ENCODE measurements around the gene HOXA5. TPM values are rescaled to one million over a fixed set of nuclear protein-coding genes. Genes with fewer than 3 reads are reported as not detected.

The HOXA5 gene
- 10 to 100 TPM in 3 of 4 donors, 1 to 10 TPM in 1; 7.8 to 24.8 (median 14.7) TPM for total RNA-seq

DNA sequence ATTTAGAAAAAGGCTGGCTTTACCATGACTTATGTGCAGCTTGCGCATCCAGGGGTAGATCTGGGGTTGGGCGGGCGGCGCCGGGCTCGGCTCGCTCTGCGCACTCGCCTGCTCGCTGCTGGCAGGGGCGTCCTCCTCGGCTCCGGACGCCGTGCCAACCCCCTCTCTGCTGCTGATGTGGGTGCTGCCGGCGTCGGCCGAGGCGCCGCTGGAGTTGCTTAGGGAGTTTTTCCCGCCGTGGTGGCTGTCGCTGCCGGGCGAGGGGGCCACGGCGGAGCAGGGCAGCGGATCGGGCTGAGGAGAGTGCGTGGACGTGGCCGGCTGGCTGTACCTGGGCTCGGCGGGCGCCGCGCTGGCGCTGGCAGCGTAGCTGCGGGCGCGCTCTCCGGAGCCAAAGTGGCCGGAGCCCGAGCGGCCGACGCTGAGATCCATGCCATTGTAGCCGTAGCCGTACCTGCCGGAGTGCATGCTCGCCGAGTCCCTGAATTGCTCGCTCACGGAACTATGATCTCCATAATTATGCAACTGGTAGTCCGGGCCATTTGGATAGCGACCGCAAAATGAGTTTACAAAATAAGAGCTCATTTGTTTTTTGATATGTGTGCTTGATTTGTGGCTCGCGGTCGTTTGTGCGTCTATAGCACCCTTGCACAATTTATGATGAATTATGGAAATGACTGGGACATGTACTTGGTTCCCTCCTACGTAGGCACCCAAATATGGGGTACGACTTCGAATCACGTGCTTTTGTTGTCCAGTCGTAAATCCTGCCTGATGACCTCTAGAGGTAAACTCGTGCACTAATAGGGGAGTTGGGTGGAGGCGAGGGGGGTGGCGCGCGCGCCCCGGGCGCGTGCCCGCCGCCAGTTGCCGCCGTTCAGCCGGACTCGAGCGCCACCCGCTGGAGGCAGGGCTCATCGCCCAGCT is at the start of gene HOXA5:
HOXA5 (minus strand) TSS at position 659 of the 927 bp plus-strand sequence; CDS start at position 585, 74 bp downstream.
- H3K9me3 ChIP-seq: no peaks in the 10 kb centered on the region
- peak; percentile 25 for TF ChIP-seq POLR2A (IDR thresholded peaks at IDR 0.05; ENCODE audit: low read depth)
- TF ChIP-seq POLR2AphosphoS5 (IDR thresholded peaks at IDR 0.05): peak; percentile 98 to 99
- peak; percentile 95 to 98 (median 95) for TF ChIP-seq CTCF (IDR thresholded peaks at IDR 0.05)
- TF ChIP-seq EP300 (IDR thresholded peaks at IDR 0.05): peak; percentile 66
- peak within 1 kb of the TSS; percentile 83 to 96 (median 90) for H3K4me3 ChIP-seq
- peak; percentile 94 for DNase-seq (ENCODE audit: extremely low spot score)
- 14% methylated on average over 35 of the region's 86 CpGs for WGBS
- intact Hi-C loops (cut with DNase I): loop anchor here (2.0 to 10.0 kb wide), 4 partner anchors 44 to 938 kb away; partner anchors contain the start of genes CBX3 and HNRNPA2B1
- H3K4me1 ChIP-seq: peaks cover 19 to 43% (median 41%) of the 10 kb centered on the region in 4 donors
- H3K27ac ChIP-seq (replicated peaks in 1 of 4): peak within 1 kb of the TSS; percentile 96 to 99 (median 99)
- peaks cover 0 to 42% (median 13%) of the 10 kb centered on the region in 4 donors for H3K27me3 ChIP-seq
- H3K36me3 ChIP-seq: no peaks in the 10 kb centered on the region

DNA sequence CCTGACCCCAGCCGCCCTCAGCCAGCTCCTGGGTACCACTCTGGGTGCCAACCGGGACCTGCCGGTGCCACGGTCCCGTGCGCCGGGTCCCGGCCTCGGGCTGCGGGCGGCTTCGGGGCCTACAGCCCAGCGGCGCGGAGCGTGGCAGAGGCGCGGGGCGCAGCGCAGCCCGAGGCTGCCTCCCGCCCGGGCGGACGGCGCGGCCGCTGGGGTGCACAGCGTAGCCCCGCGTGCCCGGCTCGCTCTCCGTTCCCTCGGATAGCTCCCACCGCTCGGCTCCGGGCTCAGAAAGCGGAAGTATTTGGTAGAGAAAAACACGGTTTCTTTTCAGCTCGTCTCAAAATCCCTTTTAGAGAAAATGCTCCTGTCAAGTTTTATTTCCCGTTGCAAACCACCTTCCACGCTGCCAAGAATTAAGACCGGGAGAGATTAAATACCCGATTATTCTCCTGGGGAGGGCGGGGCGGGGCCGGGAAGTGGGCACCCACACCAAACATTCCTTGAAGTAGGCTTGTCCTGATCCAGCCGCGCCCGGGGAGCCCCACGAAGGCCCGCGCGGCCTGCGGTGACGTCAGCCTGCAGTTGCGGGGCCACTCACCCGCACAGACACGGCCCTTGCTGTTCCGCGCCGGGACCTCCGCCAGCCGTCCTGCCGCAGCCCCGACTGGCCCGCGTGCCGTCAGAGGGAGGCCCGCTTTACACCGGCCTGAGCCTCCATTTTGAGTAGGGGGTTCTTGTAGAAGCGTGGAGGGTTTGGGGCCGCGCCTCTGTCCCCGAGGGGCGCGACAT is 49.3 kb upstream of the HOXA5 start:
- peaks cover 26 to 40% (median 37%) of the 10 kb centered on the region in 4 donors for H3K4me1 ChIP-seq
- under 1% methylated on average over 27 of the region's 78 CpGs for WGBS
- no peak for DNase-seq (ENCODE audit: extremely low spot score)
- intact Hi-C loops (cut with DNase I): loop anchor here (10.0 kb wide), 2 partner anchors 832 to 902 kb away; no protein-coding TSS in a partner anchor
- no peaks in the 10 kb centered on the region for H3K9me3 ChIP-seq
- peak overlapping the region; percentile 31 to 49 (median 36) for H3K4me3 ChIP-seq
- no peaks in the 10 kb centered on the region for H3K36me3 ChIP-seq
- TF ChIP-seq POLR2AphosphoS5 (IDR thresholded peaks at IDR 0.05) (no peak), POLR2A (IDR thresholded peaks at IDR 0.05; ENCODE audit: low read depth) (no peak), CTCF (IDR thresholded peaks at IDR 0.05) (no peak), EP300 (IDR thresholded peaks at IDR 0.05) (no peak)
- peaks cover 0 to 100% (median 92%) of the 10 kb centered on the region in 4 donors for H3K27me3 ChIP-seq
- H3K27ac ChIP-seq (replicated peaks in 1 of 4): no peak overlapping the region

DNA sequence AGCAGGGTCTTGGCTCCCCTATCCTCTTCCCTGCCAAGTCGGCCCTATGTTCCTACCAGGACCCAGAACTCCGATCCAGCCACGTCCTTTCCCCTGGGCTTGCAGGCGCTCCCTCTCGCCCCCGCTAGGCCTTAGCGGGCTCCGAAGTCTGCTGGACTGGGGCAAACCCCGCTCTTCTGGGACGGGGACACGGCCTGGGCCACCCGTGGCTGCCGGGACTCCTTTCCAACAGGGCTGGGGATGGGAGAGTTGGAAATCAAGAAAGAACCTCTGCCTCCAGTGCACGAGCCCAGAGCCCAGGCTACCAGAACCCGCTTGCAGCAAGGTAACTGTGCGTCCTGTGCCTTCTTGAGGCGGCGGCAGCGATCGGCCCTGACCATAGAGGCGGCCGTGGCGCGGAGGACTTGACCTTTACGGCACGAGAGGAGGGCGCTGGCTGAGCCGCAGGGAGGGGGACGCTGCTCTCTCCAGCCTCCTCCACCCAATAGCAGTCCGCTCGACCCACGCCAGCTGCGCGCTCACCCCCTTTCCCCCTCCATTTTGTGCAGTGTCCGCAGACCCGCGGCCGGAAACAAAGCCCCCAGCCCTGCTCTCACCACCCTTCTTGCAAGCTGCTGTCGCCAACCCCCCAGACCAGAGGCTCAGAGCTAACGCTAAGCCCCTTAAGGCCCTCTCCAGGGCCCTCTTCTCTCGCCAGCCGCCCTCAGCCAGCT is 48.5 kb upstream of the HOXA5 start:
- intact Hi-C loops (cut with DNase I): loop anchor here (10.0 kb wide), 2 partner anchors 833 to 903 kb away; no protein-coding TSS in a partner anchor
- no peak for DNase-seq (ENCODE audit: extremely low spot score)
- TF ChIP-seq POLR2A (IDR thresholded peaks at IDR 0.05; ENCODE audit: low read depth) (no peak), EP300 (IDR thresholded peaks at IDR 0.05) (no peak), POLR2AphosphoS5 (IDR thresholded peaks at IDR 0.05) (no peak), CTCF (IDR thresholded peaks at IDR 0.05) (no peak)
- H3K27me3 ChIP-seq: peaks cover 0 to 100% (median 93%) of the 10 kb centered on the region in 4 donors
- no peak overlapping the region for H3K27ac ChIP-seq (replicated peaks in 1 of 4)
- H3K4me1 ChIP-seq: peaks cover 26 to 45% (median 39%) of the 10 kb centered on the region in 4 donors
- H3K36me3 ChIP-seq: no peaks in the 10 kb centered on the region
- 21% methylated on average over 23 of the region's 42 CpGs for WGBS
- no peaks in the 10 kb centered on the region for H3K9me3 ChIP-seq
- peak overlapping the region; percentile 31 to 49 (median 36) for H3K4me3 ChIP-seq

GRCh38 chr7:27191161-27191731 is 47.8 kb upstream of the HOXA5 start:
- peaks cover 1 to 100% (median 93%) of the 10 kb centered on the region in 4 donors for H3K27me3 ChIP-seq
- intact Hi-C loops (cut with DNase I): loop anchor here (10.0 kb wide), 2 partner anchors 834 to 904 kb away; no protein-coding TSS in a partner anchor
- no peak for DNase-seq (ENCODE audit: extremely low spot score)
- WGBS: 40% methylated on average over 15 of the region's 15 CpGs
- H3K36me3 ChIP-seq: no peaks in the 10 kb centered on the region
- H3K9me3 ChIP-seq: no peaks in the 10 kb centered on the region
- peaks cover 26 to 48% (median 37%) of the 10 kb centered on the region in 4 donors for H3K4me1 ChIP-seq
- no peak for TF ChIP-seq CTCF (IDR thresholded peaks at IDR 0.05)
- TF ChIP-seq POLR2A (IDR thresholded peaks at IDR 0.05; ENCODE audit: low read depth): no peak
- TF ChIP-seq EP300 (IDR thresholded peaks at IDR 0.05): no peak
- no peak overlapping the region for H3K27ac ChIP-seq (replicated peaks in 1 of 4)
- no peak overlapping the region for H3K4me3 ChIP-seq

Measured in esophagus muscularis mucosa (tissue), 4 donors.